Measurements from ENCODE around the gene TUBG1.

- no peak for TF ChIP-seq CTCF (IDR thresholded peaks at IDR 0.05)
- no peak for TF ChIP-seq POLR2A (IDR thresholded peaks at IDR 0.05)
These were observed 30.6 kb downstream of the TUBG1 start for GRCh38 chr17:42640121-42640520.
